ENCODE data around the gene SURF2. TPM values are rescaled to one million over a fixed set of nuclear protein-coding genes. Genes with fewer than 3 reads are reported as not detected.
"Not testable (repeated sequence)": the region's sequence is repeated elsewhere in the genome, so short reads cannot be mapped to it uniquely, and the experiment has no call there.

Gene SURF2
- polyA plus RNA-seq, 1 experiment: 9.9 TPM

GRCh38 chr9:133320421-133320881 is 35.9 kb upstream of the SURF2 start:
- no peak overlapping the region for H3K27ac ChIP-seq (ENCODE audit: low read depth, low read length)
- no peaks in the 10 kb centered on the region; the same call in 1 of the 2 replicates for H3K9me3 ChIP-seq (ENCODE audit: control insufficient read depth, insufficient read depth, low read length)
- TF ChIP-seq CTCF (IDR thresholded peaks at IDR 0.05; ENCODE audit: low read depth, low read length): no peak
- no peak for DNase-seq (ENCODE audit: low read depth, low spot score)
- ChIA-PET POLR2A (no interaction called here), CTCF (no interaction called here)
- H3K27me3 ChIP-seq (ENCODE audit: control insufficient read depth, insufficient read depth, low read length): peaks cover 7% of the 10 kb centered on the region
- H3K4me3 ChIP-seq (ENCODE audit: low read depth, low read length): no peak overlapping the region

- DNase-seq (ENCODE audit: low read depth, low spot score): no peak
- no peak overlapping the region for H3K4me3 ChIP-seq (ENCODE audit: low read depth, low read length)
- no peak overlapping the region for H3K27ac ChIP-seq (ENCODE audit: low read depth, low read length)
- H3K27me3 ChIP-seq (ENCODE audit: control insufficient read depth, insufficient read depth, low read length): peaks cover 7% of the 10 kb centered on the region
- no peaks in the 10 kb centered on the region; the same call in 1 of the 2 replicates for H3K9me3 ChIP-seq (ENCODE audit: control insufficient read depth, insufficient read depth, low read length)
- POLR2A ChIA-PET: no interaction called here
- CTCF ChIA-PET: no interaction called here
- no peak for TF ChIP-seq CTCF (IDR thresholded peaks at IDR 0.05; ENCODE audit: low read depth, low read length)
Observed at GRCh38 chr9:133321411-133321935, 34.9 kb upstream of the SURF2 start.

GRCh38 chr9:133322701-133323100 is 33.6 kb upstream of the SURF2 start:
- no peak for TF ChIP-seq CTCF (IDR thresholded peaks at IDR 0.05; ENCODE audit: low read depth, low read length)

GRCh38 chr9:133323211-133323610 is 33.1 kb upstream of the SURF2 start:
- no peak for TF ChIP-seq CTCF (IDR thresholded peaks at IDR 0.05; ENCODE audit: low read depth, low read length)
- peaks cover 7% of the 10 kb centered on the region for H3K27me3 ChIP-seq (ENCODE audit: control insufficient read depth, insufficient read depth, low read length)
- ChIA-PET POLR2A (interaction anchor here (0.5 kb wide), 1 partner anchor 78 kb away, joined by 6 read pairs; no protein-coding TSS in a partner anchor), CTCF (no interaction called here)
- no peaks in the 10 kb centered on the region; the same call in 1 of the 2 replicates for H3K9me3 ChIP-seq (ENCODE audit: control insufficient read depth, insufficient read depth, low read length)
- H3K4me3 ChIP-seq (ENCODE audit: low read depth, low read length): no peak overlapping the region
- DNase-seq (ENCODE audit: low read depth, low spot score): no peak
- H3K27ac ChIP-seq (ENCODE audit: low read depth, low read length): no peak overlapping the region

More at GRCh38 chr9:133322701-133323100, 33.6 kb upstream of the SURF2 start:
- H3K9me3 ChIP-seq (ENCODE audit: control insufficient read depth, insufficient read depth, low read length): no peaks in the 10 kb centered on the region; the same call in 1 of the 2 replicates
- CTCF ChIA-PET: no interaction called here
- H3K27ac ChIP-seq (ENCODE audit: low read depth, low read length): no peak overlapping the region
- POLR2A ChIA-PET: no interaction called here
- H3K4me3 ChIP-seq (ENCODE audit: low read depth, low read length): no peak overlapping the region
- DNase-seq (ENCODE audit: low read depth, low spot score): no peak
- H3K27me3 ChIP-seq (ENCODE audit: control insufficient read depth, insufficient read depth, low read length): peaks cover 7% of the 10 kb centered on the region

- CTCF ChIA-PET: no interaction called here
- no peak for TF ChIP-seq CTCF (IDR thresholded peaks at IDR 0.05; ENCODE audit: low read depth, low read length)
- DNase-seq (ENCODE audit: low read depth, low spot score): no peak
- Histone ChIP-seq H3K4me3 (ENCODE audit: low read depth, low read length) (no peak overlapping the region), H3K9me3 (ENCODE audit: control insufficient read depth, insufficient read depth, low read length) (no peaks in the 10 kb centered on the region; the same call in 1 of the 2 replicates), H3K27ac (ENCODE audit: low read depth, low read length) (no peak overlapping the region), H3K27me3 (ENCODE audit: control insufficient read depth, insufficient read depth, low read length) (peaks cover 5% of the 10 kb centered on the region)
- POLR2A ChIA-PET: no interaction called here
Observed at GRCh38 chr9:133323991-133324703, 32.2 kb upstream of the SURF2 start.

- H3K27me3 ChIP-seq (ENCODE audit: control insufficient read depth, insufficient read depth, low read length); DNase-seq (ENCODE audit: low read depth, low spot score); H3K27ac ChIP-seq (ENCODE audit: low read depth, low read length); H3K9me3 ChIP-seq (ENCODE audit: control insufficient read depth, insufficient read depth, low read length); H3K4me3 ChIP-seq (ENCODE audit: low read depth, low read length); POLR2A ChIA-PET; CTCF ChIA-PET: not testable (repeated sequence)
Observed at GRCh38 chr9:133327021-133327420, 29.3 kb upstream of the SURF2 start.

Data from AG04450 (cell line).